ENCODE results near the gene SERTAD1.
"Not testable (repeated sequence)": the region's sequence is repeated elsewhere in the genome, so short reads cannot be mapped to it uniquely, and the experiment has no call there.

Gene SERTAD1

DNA sequence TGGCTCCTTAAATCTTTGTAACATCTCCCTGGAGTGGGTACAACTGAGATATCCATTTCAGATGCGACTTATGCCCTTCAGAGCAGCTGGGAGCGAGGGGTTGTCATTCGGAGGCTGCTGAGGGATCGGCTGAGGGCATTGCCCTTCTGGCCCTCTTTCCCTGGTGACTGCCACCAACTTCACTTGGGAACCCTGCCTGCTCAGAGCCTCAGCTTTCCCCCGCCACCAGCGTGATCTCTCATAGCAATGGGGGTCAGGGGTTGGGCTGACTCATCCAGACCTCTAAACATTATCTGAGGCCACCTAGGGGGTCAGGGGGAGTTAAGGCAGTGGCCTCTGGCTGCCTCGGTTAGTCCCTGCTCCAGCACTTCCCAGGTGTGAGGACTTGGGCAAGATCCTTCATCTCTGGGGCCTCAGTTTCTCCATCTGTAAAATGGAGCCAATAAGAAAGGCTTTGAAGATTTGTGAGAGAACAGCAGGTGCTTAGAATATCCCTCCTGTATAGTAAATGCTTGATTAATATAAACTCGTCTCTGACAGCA is 13.8 kb downstream of the SERTAD1 start:
- no peak for DNase-seq
- TF ChIP-seq GATA1 (IDR thresholded peaks at IDR 0.05; ENCODE audit: low read depth, low read length) (no peak), POLR2A (IDR thresholded peaks at IDR 0.05; ENCODE audit: low read length) (no peak)

DNA sequence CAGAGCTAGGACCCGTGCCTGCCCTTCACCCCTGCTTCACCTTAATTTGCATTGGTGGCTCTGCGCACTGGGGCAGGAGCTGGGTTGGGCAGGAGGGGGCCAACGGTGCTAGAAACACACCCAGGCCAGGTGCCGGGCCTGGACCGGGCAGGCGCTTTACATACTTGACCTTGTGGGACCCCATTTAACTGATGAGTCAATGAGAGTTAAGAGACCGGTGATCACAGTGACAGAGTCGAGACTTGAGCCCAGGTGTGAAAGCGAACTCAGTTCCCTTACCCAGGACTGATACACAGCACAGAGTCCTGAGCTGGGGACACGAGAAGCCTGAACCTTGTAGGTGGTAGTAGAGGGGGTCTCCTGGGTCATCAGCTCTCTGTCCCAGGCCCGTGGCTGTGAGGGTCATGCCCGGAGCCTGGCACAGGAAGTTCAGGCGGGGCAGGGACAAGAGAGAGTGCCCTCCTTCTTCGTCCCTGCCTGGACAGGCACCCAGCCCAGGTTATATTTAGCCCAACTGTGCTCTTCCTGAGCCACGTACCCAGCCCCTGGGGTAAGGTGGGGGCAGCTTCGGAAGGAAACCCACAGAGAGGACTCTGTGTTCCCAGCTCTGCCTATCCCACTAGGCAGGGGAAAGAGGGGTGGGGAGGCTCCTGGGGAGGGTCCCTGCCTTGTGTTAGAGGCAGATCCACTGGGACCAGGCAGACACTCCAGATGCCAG is 14.5 kb downstream of the SERTAD1 start:
- TF ChIP-seq POLR2A (IDR thresholded peaks at IDR 0.05; ENCODE audit: low read length) (no peak), GATA1 (IDR thresholded peaks at IDR 0.05; ENCODE audit: low read depth, low read length) (no peak)
- no peak for DNase-seq

DNA sequence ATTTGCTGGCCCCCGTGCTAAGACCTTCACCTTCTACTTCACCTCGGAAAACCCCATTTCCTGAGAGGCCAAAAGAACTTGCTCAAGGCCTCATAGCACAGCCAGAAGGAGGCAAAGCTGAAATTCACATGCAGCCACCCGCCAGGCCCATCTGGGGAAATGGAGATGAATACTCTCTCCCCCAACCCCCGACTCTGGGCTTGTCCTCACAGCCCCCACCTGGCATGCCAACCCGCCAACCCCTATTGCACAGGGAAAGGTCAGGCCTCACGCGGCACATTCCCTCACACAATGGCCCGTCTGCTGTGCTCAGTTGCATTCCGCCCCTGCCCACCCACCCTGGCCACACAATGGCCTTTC is 15.8 kb downstream of the SERTAD1 start:
- TF ChIP-seq GATA1 (IDR thresholded peaks at IDR 0.05; ENCODE audit: low read depth, low read length) = no peak

DNA sequence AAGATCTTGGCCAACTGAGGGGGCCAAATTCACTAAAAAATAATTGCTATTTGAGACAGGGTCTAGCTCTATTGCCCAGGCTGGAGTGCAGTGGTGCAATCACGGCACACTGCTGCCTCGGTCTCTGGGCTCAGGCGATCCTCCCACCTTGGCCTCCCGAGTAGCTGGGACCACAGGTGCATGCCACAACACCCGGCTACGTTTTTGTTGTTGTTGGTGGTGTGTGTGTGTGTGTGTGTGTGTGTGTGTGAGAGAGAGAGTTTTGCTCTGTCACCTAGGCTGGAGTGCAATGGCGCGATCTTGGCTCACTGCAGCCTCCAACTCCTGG is 17.2 kb downstream of the SERTAD1 start:
- not testable (repeated sequence) for DNase-seq

More for the DNA sequence above, 15.8 kb downstream of the SERTAD1 start:
- no peak for DNase-seq

DNA sequence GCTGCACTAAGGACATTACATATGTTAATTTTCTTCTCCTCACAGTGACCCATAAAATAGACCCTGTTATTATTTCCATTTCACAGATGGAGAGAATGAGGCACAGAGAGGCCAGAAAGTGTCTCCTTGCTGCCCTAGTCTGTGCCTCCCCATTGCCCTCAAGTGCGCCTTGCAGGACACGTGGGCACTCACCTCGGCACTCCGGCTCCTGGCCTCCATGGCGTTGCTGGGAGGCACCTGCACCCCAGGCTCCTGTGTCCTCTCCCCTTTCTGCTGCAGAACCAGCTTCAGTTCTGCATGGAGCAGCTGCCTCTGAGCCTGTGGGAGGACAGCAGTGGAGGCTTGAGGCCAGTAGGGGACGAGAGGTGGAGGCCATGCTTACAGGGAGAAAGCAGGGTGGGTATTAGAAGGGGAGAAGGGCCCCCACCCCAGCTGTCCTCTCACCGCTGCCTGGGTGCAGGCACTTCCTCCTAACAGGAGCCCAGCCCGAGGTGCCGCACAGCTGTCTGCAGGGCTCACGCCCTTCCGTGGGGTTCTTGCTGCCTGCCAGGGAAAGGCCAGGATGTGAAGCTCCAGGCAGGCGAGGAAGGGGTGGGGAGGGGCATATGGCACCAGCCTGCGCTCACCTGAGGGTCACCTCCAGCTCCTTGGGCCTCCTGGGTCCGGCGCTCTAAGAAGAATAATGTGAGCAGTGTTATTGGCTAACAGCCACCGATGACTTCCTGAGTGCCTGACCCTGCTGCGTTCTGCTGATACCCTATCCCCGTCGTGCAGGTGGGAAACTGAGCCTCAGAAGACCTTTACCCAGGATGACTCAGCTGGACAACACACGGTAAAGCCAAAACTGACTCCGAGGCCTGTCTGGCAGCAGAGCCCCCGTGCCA is 17.8 kb downstream of the SERTAD1 start:
- no peak for TF ChIP-seq POLR2A (IDR thresholded peaks at IDR 0.05; ENCODE audit: low read length)
- no peak for TF ChIP-seq GATA1 (IDR thresholded peaks at IDR 0.05; ENCODE audit: low read depth, low read length)
- peak; percentile 63 to 75 for DNase-seq

DNA sequence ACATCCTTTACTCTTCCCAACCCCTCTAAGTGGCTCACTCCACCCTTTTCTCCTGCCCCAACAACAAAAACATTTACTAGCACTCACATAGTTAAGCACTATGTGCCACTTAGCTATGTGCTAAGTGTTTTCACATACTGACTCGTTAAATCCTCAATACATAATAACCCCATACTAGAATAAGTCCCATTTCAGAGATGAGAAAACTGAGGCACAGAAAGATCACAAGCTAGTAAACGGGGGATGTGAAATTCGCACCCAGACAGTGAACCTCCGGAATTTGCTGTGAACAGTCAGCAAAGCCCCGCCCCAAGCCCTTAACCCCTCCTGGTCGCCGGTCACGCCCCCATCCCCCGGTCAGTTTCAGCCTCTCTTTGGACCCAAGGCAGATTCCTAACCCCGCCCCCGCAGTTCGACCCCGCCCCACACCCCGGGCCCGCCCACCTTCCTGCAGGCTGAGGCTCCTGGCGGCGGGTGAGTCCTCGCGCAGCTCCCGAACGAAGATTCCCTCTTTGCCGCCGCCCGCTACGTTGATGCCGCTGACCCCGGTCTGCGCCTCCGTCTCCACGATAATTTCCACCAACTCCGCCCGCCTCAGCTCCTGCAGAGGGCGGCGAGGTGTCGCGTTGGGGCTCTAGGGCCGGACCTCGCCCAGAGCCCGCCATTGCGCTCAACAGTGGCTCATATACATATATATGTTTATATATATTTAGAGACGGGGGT is 22.4 kb downstream of the SERTAD1 start:
- TF ChIP-seq GATA1 (IDR thresholded peaks at IDR 0.05; ENCODE audit: low read depth, low read length) = no peak
- no peak for TF ChIP-seq POLR2A (IDR thresholded peaks at IDR 0.05; ENCODE audit: low read length)
- peak; percentile 80 to 82 for DNase-seq

DNA sequence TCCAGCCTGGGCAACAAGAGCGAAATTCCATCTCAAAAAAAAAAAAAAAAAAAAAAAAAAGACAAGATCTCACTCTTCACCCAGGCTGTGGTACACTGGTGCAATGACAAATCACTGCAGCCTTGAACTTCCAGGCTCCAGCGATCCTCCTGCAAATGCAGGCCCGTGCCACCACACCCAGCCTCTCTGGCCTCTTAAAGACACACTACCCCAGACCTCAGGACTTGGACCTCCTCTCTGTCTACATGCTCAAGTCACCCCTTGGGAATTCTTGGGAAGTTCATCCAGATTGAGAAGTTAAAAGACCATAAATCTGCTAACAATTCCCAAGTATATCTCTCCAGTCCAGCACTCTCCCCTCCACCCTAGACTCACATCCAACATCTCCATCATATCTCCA is 25.2 kb downstream of the SERTAD1 start:
- TF ChIP-seq POLR2A (IDR thresholded peaks at IDR 0.05; ENCODE audit: low read length) = no peak
- TF ChIP-seq GATA1 (IDR thresholded peaks at IDR 0.05; ENCODE audit: low read depth, low read length) = no peak
- DNase-seq = no peak

DNA sequence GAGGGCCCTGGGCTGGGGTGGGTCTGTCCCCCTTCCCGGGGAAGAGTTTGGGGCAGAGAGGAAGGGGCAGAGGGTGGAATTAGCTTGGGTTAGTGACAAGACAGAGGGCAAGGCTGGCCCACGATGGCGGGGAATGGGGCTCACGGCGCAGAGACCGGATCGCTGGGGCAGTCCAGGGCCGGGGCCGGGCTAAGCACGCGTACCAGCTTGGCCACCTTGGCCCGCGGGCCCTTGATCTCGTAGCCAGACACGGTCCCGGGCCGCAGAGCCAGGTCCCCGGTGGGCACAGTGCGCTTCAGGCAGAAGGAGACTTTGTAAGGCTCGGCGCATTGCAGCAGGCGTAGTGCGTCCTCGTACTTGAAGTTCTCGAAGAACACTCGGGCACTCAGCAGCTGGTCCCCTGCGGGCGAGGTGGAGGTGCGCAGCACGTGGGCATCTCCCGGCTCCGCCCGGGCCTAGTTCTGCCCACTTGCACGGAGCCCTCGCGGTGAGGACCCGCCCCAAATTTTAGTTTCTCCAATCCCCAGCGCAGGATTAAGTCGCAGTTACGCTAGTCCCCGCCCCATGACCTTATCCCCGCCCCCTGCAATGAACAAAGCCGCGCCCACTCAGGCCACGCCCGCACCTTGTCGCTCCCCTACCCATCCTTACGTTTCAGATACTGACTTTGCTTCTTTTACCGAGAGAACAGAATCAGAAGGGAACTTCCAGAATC is 27.2 kb downstream of the SERTAD1 start:
- TF ChIP-seq POLR2A (IDR thresholded peaks at IDR 0.05; ENCODE audit: low read length) (no peak), GATA1 (IDR thresholded peaks at IDR 0.05; ENCODE audit: low read depth, low read length) (no peak)
- peak; percentile 69 to 75 for DNase-seq

DNA sequence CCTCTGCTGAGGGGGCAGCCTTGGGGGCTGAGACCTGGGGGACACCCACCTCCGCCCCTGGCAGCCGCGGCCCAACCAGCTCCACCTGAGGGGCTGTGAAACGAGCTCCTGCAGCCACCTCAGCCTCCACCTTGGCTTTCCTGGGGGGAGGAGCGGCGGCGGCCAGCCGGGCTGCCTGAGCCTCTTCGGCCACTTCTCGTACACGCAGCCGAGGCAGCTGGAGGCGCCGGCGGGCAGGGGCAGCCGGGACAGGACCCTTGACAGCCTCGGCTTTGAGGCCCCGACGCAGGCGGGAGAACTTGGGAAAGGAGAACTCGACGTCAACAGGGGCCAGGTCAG is 28.3 kb downstream of the SERTAD1 start:
- no peak for DNase-seq
- TF ChIP-seq POLR2A (IDR thresholded peaks at IDR 0.05; ENCODE audit: low read length) = no peak
- no peak for TF ChIP-seq GATA1 (IDR thresholded peaks at IDR 0.05; ENCODE audit: low read depth, low read length)

DNA sequence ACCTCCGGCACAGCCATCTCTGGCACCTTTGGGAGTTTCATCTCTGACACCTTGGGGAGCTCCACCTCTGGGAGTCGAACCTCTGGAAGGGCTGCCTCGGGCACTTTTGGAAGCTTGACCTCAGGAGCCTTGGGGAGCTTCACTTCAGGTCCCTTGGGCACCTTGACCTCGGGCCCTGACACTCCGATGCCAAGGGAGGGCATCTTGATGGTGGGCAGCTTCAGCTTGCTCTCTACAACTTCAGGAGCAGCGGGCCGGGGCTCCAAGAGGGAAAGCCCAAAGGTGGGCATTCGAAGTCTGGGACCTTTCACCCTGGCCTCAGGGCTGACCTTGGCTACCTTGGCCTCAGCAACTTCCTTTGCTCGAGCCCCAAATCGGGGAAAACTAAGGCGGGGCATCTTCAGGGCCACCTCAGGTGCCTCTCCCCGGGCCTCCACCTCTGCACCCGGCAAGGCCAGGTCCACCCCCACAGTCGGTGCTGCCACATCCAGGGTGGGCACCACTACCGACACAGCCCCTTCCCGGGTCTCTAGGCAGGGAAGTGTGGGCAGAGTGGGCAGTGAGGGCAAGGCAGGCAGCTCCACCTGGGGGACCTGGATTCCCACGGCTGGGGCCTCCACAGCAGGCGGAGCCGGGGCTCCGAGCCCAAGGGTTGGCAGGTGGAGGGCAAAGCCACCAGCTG is 28.8 kb downstream of the SERTAD1 start:
- no peak for DNase-seq
- TF ChIP-seq POLR2A (IDR thresholded peaks at IDR 0.05; ENCODE audit: low read length) (no peak), GATA1 (IDR thresholded peaks at IDR 0.05; ENCODE audit: low read depth, low read length) (no peak)

DNA sequence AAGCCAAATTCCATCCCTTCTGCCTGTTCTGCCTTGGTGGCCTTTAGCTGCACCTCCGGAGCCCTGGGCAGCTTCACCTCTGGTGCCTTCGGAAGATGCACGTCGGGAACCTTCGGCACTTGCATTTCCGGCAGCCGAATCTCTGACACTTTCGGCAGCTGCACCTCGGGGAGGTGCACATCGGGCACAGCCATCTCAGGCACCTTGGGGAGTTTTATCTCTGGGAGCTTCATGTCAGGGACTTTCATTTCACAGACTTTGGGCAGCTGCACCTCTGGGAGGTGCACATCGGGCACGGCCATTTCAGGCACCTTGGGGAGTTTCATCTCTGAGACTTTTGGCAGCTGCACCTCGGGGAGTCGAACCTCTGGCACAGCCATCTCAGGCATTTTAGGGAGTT is 29.8 kb downstream of the SERTAD1 start:
- no peak for DNase-seq
- TF ChIP-seq GATA1 (IDR thresholded peaks at IDR 0.05; ENCODE audit: low read depth, low read length) (no peak), POLR2A (IDR thresholded peaks at IDR 0.05; ENCODE audit: low read length) (no peak)

DNA sequence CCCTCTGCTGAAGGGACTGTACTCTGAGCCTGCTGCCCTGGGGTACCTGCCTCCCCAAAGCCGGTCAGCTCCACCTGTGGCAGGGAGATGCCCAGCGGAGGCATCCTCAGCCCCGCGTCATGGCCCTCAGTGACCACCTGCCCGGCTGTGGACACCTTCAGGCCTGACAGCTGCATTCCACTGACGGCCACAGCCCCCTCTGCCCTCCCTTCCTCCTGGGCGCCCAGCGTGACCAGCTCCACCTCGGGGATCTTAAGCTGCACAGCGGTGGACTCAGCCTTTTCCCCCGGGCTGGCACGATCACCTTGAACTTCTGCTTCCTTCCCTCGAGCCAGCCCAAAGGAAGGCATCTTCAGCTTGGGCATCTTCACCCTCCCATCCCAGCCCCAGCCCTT is 31.0 kb downstream of the SERTAD1 start:
- no peak for DNase-seq
- TF ChIP-seq POLR2A (IDR thresholded peaks at IDR 0.05; ENCODE audit: low read length) (no peak), GATA1 (IDR thresholded peaks at IDR 0.05; ENCODE audit: low read depth, low read length) (no peak)
